GM18517 (cell line): ENCODE data around the gene CAPN9.
"Not testable (repeated sequence)": the region's sequence is repeated elsewhere in the genome, so short reads cannot be mapped to it uniquely, and the experiment has no call there.

Source experiments
- ATAC-seq: cut with Tn5 transposase; IDR thresholded peaks from one replicate; pipeline ENCODE4 v1.9.1; 2021; ENCODE audit warnings: mild to moderate bottlenecking, moderate library complexity; ENCODE audit not compliant: unreplicated experiment

The CAPN9 gene

DNA sequence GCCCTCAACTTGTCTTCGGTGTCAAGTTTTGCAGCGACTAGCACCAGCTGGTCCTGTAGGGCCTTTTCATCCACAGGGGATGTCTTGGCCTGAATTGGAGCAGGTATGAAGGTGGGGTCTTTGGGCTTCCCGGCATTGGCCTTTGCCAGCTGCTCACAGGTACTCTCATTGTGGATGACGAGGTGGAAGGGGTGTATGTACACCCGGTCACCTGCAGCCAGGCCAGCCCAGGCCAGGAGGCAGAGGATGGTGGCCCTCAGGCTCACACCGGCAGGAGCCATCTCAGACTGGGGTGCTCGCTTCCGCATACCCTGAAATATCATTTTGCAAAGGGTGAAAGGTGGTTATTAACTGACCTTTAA is 36.7 kb upstream of the CAPN9 start:
- ATAC-seq = no peak

DNA sequence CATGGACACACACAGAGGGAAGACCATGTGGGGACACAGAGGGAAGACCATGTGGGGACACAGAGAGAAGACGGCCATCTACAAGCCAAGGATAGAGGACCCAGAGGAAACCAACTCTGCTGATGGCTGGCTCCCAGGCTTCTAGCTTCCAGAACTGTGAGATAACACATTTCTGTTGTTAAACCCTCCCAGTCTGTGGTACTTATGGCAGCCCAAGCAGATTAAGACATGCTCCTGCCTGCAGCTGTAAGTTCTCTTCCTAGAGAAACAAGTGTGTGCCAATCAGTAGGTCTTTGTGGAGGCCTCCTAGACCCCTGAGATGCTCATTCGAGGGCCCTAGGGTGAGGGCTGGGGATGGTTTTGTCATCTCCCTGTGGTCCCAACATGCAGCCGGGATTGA is 35.9 kb upstream of the CAPN9 start:
- no peak for ATAC-seq

DNA sequence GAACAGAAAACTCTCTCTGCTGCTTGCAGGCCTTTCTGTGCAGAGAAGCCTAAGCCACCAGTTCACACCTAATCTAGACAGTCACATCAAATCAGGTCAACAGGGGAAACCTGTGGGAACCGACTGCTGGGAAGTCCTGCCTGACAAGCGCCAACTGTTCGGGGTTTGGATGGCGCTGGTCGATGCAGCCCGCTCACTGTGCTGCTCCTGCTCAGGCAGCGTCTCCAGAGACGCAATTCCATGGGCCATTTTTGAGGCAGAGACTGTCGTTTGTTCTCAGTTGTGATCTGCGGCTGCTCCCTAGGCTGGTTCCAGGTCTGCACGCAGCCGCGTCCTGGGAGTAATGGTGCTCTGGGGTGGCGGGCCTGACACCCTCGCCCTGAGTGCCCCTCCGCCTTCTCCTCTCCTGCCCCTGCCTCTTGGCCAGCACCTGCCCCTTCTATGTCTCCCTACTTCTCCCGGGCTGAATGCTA is 34.7 kb upstream of the CAPN9 start:
- ATAC-seq = no peak

DNA sequence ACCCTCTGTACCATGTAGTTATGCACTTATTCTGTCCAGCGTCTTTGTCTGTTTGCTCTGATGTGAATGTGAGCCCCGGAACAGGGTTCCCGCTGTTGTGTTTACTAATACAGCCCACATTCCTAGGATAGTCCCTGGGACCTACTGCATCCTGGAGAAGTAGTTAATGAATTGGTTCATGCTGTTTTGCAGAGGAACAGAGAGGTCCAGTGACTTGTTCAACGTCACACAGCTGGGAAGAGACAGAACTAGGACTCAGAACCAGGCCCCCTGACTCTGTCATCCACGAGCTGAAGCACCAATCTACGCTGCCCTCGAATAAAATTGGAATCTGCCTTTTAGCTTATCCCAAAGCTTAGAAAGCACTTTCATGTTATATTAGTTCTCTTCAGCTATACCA is 34.0 kb upstream of the CAPN9 start:
- no peak for ATAC-seq

DNA sequence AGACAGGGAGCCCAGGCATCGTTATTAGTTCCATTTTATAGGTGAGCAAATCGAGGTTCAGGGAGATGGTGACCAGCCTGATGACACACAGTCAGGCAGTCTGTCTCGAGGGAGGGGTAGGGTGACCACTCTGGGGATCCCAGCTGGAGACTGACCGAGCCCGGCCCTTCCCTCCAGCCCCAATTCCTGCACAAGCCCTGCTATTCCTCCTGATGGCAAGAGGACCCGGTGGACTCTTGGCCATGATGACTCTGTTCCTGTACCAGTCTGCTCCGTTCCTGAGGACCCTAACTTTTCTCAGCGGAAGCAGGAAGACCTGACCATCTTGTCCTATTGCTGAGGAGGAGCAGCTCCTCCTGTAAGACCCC is 33.7 kb upstream of the CAPN9 start:
- ATAC-seq = no peak

DNA sequence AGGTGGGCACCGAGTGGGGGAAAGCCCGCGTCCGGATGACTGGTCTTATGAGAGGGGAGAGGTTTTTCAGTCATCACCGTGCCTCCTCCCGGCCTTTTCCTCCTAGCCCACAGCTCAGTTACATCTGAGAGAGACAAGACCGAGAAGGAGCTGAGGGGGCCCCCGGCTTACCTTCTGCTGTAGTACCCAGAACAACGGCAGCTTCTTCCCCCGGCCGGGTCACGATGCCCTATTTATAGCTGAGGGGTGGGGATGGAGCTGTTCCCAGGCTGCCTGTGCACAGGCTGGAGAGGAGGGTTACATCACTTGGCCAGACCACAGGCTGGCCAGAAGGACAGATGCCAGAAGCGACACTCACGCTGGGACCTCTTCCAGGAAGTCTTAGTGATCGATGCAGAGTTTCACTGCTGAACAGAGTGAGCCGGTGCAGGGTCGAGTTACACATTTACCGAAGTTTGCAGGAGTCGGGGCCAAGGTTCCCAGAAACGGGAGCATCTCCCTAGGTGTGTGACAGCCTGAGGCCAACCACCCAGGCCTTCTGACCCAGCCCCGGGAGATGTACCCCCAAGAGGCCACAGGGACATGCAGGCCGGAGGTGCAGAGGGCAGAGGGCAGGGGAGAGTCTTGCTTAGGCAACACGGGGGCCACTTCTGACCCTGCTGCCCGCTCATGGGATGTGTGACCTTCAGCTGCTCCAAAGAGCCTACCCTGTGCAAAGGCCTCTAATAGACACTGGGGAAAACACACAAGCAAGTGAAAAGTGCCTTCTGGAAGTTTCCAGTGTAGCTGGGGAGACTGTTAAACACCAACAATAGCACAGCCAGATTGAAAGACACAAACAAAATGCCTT is 33.0 kb upstream of the CAPN9 start, which contains the start of gene AGT:
Gene AGT, minus strand, starts transcription at position 208 of the 850 bp plus-strand sequence. CDS start 3,299 bp downstream, outside the sequence.
- no peak for ATAC-seq

DNA sequence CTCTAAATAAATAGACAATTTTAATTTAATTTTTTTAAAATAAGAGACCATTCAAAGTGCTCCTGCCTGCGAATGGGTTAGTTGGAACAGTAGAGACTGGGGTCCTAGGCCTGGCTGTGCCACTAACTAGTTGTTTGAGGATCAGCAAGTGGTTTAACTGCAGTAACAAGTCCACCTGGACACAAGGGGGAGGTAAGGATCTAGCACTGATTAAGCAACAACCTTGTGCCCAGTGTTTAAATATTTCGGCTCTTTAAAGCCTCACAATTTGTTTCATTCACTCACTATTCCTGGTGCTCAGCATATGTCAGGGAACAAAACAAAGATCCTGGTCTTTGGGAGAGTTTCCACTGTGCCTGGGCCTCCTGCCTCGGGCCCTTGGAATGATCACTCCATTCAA is 31.7 kb upstream of the CAPN9 start:
- no peak for ATAC-seq

DNA sequence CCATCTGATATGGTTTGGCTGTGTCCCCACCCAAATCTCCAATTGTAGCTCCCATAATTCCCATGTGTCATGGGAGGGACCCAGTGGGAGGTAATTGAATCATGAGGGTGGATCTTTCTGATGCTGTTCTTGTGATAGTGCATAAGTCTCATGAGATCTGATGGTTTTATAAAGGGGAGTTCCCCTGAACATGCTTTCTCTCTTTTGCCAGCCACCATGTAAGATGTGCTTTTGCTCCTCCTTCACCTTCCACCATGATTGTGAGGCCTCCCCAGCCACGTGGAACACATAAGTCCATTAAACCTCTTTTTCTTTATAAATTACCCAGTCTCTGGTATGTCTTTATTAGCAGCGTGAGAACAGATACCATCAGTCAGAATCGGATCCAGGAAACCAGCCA is 30.7 kb upstream of the CAPN9 start:
- ATAC-seq = not testable (repeated sequence)

DNA sequence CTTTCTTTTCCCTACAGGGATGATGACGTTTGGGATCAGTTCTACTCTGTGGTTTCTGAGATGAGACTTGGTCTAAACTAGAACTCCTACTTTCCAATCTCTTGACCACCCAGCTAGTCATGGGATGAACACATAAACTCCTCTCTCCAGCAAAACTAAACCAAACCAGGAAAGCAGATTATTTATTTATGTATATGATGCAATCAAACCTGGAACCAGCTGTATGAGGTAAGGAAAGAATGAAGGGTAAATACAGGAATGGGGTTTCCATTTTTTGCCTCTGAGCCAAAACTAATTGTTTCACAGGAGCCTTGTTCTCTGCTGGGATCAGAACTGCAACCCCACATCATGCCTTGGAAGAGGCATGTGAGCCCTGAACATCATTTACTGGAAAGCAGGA is 29.9 kb upstream of the CAPN9 start:
- ATAC-seq = no peak

DNA sequence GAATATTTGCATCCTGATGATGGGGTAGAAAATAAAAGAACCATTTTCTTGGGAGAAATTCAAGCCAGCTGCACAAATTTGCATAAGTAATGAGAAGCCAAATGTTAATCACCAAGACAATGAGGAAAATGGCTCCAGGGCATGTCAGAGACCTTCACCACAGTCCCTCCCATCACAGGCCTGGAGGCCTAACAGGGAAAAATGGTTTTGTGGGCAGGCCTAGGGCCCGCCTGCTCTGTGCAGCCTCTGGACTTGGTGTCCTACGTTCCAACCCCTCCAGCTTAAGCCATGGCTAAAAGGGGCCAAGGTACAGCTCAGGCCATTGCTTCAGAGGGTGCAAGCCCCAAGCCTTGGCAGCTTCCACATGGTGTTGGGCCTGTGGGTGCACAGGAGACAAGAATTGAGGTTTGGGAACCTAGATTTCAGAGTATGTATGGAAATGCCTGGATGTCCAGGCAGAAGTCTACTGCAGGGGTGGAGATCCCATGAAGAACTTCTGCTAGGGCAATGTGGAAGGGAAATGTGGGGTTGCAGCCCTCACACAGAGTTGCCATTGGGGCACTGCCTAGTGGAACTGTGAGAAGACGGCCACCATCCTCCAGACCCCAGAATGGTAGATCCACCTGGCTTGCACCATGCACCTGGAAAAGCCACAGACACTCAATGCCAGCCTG is 25.2 kb upstream of the CAPN9 start:
- not testable (repeated sequence) for ATAC-seq

DNA sequence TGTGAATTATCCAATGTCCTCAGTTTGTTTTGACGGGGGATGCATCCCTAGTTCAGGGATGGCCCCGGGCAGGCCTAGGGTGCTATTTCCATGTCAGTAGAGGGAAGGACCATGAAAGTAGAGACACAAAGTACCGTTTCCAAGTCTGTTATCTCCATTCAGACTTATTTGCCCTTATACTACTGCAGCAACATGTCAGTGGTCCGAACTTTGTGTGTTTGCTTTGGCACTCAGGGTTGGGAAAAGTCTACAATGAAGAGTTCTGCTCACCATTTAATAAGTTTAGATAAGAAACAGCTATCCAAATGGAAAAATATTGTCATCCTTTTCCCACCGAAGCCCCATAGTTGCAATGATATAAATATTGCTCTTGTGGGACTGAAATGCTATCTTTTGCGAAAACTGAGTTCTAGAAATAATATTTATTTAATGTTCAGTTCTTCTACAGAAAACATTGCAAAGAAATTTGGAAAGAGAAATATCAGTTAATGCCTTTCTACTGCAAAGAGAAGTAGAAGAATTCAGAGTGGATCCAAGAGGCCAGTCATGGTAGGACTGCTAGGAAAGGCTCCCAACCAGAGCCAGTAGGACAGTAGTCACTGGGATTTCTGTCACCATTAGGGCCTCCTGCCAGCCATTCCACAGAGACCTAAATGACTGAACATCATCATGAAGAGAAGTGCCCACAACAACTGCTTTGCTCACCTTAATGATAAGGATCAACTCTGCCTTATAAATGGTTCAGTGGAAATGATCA is 21.8 kb upstream of the CAPN9 start:
- ATAC-seq = no peak

DNA sequence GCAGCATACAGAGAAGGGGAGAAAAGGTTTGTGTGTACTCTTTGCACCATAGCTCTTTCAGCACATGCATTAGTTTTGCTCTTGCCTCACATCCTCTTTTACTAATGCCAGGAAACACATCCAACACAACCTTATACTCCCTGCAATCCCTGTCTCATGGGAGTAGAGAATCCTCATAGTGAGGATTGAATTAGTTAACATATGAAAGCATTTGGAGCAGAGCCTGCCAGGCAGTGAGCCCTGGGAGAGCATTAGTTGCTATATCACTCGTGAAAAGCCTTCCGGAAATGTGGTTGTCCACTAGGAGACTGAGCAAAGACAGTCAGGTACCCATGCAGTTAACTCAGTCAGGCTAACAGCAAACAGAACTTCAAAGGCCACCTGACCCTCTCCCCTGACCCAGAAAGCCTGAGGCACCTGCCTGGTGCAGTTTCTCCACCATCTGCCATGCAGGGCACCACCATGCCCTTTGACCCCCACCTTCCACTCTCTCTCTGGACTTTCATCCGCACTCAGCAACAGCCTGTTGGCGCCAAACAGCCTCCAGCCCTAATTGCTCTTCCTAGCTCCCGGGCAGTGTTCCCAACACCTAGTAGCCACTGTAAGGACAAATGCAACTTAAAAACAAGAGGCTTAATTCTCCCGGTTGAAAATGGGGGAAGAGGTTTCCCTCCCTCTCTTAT is 18.3 kb upstream of the CAPN9 start:
- ATAC-seq = no peak

DNA sequence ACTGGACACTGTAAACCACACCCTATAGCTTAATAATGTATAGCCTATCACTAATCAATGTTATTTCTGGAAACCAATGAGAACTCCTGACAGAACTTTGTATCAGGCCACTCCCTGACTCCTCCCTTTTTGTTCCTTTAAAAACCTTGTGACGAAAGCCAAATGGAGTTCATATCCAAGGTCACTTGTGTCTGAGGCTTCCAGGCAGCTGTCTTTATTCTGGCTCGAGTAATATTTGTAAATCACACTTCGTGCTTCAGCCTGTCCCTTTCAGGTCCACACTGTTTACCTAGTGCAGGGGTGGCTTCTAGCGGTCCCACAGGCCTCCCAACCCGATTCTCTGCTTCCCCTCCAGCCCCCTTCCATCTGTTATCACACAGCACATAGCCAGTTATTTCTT is 16.2 kb upstream of the CAPN9 start:
- ATAC-seq = no peak

DNA sequence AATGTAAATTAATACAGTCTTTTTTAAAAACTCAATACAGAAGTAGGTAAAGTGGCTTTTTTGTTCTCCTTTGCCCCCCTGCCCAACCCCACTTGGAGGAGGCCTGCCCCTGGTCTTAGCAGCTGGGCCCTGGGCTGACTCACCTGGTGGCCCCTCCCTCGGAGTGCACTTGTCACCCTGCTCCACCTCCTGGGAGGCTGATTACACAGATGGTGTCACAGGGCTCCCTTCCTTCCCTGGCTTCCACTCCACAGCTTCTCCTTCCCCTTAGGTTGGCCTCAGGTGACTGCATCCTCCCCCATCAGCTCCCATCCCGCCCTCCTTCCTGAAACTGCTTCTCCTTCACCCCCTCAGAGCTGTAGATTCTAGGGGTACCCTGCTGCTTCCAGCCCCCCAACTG is 11.7 kb upstream of the CAPN9 start:
- no peak for ATAC-seq

DNA sequence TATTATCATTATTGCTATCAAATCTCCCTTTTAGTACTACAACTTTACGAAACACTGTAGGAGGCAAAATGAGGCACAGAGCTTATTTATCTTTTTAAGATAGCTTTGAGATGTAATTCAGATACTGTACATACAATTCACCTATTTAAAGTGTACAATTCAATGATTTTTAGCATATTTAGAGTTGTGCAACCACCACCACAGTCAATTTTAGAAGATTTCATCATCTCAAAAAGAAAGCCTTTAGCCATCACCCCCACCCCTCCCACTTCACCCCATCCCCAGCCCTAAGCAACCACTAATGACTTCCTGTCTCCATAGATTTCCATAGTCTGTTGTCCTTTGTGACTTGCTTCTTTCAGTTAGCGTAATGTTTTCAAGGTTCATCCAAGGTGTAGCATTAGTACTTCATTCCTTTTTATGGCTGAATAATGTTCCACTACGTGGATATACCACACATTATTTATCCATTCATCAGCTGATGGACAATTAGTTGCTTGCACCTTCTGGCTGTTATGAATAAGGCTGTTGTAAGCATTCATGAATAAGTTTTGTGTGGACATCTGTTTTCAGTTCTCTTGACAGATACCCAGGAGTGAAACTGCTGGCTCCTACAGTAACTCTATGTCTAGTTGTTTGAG is 9.4 kb upstream of the CAPN9 start:
- ATAC-seq = no peak

DNA sequence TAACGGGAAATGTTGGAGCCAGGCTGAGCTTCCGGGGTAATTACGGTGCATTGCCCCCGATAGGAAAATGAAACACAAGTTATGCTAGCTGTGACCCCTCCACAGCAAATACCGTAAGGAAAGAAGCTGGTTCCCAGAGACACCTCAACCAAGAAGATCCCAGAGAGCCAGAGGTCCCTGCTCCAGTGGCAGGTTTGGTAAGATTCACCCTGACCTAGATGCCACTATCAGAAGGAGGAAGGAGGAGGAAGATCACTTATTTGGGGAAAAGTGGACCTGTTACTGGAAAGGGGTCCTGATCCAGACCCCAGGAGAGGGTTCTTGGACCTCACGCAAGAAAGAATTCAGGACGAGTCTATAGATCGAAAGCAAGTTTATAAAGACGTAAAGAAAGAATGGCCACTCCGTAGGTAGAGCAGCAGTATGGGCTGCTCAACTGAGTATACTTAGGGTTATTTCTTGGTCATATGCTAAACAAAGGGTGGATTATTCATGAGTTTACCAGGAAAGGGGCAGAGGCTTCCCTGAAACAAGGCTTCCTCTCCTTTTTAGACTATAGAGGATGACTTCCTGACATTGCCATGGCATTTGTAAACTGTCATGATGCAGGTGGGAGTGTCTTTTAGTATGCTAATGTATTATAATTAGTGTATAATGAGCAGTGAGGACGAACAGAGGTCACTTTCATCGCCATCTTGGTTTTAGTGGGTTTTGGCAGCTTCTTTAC is 7.5 kb upstream of the CAPN9 start:
- no peak for ATAC-seq

DNA sequence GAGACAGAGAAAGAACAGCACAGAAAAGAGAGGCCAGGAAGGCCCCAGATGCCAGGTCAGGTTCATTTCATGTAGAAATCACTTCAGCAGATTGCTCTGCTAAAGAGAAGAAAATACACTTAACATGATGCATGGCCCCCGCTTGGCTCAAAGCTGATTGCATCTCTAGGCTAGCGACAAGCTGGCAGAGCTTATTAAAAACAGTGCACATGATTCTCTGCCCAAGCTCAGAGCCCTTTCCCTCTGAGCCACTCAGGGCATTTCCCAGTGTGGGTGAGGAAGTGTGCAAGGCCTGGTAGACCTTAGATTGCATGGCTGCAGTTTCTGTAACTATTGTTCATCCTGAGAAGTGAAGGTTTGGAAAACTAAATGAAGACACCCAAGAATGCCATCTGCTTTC is 3.3 kb upstream of the CAPN9 start:
- ATAC-seq = no peak

DNA sequence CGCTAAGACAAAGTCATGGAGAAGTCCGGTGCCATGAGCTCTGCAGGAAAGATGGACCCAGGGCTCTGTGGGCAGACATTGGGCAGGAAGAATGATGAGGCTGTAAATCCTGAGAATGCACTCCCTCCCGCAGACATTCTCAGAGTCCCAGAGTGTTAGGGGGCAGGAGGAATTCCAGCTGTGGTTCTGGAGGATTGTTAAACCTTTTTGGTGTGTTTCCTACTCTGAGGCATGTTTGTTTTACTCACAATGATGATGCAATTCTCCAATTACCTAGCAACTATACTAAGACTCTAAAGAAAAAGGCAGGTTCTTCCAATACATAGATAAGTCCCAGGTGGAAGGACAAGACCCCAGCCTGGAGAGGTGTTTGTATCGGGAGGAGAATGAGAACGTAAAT is 2.8 kb upstream of the CAPN9 start:
- no peak for ATAC-seq

DNA sequence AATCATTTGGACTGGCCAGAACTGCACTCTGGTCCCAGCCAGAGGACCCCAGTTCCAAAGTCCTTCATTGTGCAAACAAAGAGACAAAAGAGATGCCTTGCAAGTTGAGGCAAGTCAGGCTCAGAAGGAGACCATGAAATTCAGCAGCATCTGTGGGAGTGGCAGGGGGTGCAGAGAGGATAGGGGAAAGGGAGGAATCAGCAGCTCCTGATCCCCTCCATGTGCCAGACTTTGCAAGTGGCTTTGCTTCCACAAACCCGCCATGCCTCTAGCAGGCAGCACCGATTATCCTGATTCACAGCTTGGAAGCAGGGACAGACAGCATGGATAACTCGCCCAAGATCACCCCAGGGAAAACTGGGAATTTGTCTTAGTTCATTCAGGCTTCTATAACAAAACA is 2.1 kb upstream of the CAPN9 start:
- ATAC-seq = no peak

DNA sequence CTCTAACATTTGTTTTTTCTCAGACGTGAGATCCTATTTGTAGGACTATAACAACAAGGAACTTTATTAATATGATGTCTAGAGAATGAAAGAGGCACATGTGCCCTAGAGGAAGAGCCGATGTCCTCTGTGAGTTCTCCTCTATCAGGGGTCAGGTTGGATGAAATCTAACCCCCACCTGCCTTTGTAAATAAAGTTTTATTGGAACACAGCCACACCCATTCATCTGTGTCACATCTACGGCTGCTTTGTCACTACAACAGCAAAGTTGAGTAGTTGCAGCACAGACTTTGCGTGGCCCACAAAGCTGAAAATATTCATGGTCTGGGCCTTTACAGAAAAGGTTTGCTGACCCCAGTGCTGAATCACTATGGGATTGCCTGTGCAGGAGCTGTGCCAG is 571 bp upstream of the CAPN9 start:
- no peak for ATAC-seq
